WTC11 (cell line): ENCODE data around the gene KLF11.

Source experiments
- TEAD4 ChIP-seq: sonication (generic); formaldehyde crosslinking; IDR thresholded peaks from 2 replicates; pipeline ENCODE4 v1.8.0; 2022; ENCODE audit warnings: mild to moderate bottlenecking, missing genetic modification reagents
- TF ChIP-seq, protein P1 (sequence below): fragments of 200-600 bp; IDR thresholded peaks from 2 replicates; pipeline ENCODE4 v1.8.0; 2022; ENCODE audit warnings: antibody characterized with exemption
- TF ChIP-seq, protein P2 (sequence below): sonication (generic); formaldehyde crosslinking; IDR thresholded peaks from 2 replicates; pipeline ENCODE4 v1.8.1; 2022; ENCODE audit warnings: low read depth, mild to moderate bottlenecking, moderate library complexity, missing genetic modification reagents, borderline replicate concordance
- TF ChIP-seq, protein P3 (sequence below): sonication (generic); formaldehyde crosslinking; conservative IDR thresholded peaks from 2 replicates; pipeline ENCODE4 v1.8.1; 2022; ENCODE audit warnings: mild to moderate bottlenecking, missing genetic modification reagents
- TF ChIP-seq, protein P4 (sequence below): sonication (generic); formaldehyde crosslinking; IDR thresholded peaks from 2 replicates; pipeline ENCODE4 v1.8.0; 2022; ENCODE audit warnings: mild to moderate bottlenecking, missing genetic modification reagents

DNA sequence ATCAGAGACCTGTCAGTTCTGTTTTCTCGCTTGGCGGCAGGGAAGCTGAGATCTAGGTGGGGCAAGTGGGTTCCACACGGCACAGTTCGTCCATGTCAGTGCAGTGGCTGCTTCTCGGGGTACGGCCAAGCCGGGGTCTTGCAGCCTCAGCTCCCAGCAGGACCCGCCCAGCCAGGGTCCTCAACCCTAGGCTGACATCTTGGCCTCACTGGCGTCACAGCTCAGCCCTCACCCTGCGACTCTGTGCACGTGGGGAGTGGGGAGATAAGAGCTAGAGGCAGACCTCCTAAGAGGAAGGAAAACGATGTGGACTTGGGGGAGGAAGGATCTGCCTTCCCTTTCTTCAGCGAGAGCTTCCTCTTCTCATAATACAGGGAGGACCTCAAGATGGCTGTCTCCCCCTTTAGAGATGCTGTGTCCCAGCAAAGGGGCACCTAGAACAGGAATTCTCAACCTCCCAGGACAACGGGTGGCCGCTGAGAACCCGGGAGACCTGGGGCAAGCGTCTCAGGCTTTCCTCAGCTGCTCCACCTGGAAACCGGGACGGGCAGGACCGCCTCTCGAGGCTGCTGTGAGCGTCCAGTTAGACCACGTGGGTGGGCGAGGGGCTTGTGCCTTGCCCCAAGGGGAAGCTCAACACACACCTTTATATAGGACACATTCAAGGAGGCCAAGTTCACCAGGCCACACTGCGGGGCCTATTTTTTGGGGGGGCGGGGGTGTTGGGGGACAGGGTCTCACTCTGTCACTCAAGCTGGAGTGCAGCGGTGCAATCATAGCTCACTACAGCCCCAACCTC, 23.5 kb upstream of the KLF11 start:
- no peak for TF ChIP-seq TEAD4 (CRISPR knock-in tag)
- TF ChIP-seq, protein P1, sequence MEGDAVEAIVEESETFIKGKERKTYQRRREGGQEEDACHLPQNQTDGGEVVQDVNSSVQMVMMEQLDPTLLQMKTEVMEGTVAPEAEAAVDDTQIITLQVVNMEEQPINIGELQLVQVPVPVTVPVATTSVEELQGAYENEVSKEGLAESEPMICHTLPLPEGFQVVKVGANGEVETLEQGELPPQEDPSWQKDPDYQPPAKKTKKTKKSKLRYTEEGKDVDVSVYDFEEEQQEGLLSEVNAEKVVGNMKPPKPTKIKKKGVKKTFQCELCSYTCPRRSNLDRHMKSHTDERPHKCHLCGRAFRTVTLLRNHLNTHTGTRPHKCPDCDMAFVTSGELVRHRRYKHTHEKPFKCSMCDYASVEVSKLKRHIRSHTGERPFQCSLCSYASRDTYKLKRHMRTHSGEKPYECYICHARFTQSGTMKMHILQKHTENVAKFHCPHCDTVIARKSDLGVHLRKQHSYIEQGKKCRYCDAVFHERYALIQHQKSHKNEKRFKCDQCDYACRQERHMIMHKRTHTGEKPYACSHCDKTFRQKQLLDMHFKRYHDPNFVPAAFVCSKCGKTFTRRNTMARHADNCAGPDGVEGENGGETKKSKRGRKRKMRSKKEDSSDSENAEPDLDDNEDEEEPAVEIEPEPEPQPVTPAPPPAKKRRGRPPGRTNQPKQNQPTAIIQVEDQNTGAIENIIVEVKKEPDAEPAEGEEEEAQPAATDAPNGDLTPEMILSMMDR, result no peak
- TF ChIP-seq, protein P2, sequence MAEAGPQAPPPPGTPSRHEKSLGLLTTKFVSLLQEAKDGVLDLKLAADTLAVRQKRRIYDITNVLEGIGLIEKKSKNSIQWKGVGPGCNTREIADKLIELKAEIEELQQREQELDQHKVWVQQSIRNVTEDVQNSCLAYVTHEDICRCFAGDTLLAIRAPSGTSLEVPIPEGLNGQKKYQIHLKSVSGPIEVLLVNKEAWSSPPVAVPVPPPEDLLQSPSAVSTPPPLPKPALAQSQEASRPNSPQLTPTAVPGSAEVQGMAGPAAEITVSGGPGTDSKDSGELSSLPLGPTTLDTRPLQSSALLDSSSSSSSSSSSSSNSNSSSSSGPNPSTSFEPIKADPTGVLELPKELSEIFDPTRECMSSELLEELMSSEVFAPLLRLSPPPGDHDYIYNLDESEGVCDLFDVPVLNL, result no peak
- TF ChIP-seq, protein P3, sequence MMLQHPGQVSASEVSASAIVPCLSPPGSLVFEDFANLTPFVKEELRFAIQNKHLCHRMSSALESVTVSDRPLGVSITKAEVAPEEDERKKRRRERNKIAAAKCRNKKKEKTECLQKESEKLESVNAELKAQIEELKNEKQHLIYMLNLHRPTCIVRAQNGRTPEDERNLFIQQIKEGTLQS (CRISPR knock-in tag), result no peak
- TF ChIP-seq, protein P4, sequence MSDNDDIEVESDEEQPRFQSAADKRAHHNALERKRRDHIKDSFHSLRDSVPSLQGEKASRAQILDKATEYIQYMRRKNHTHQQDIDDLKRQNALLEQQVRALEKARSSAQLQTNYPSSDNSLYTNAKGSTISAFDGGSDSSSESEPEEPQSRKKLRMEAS (CRISPR knock-in tag), result no peak
